Endothelial cell of umbilical vein (primary cell): ENCODE data around the gene SLC46A2. TPM values are rescaled to one million over a fixed set of nuclear protein-coding genes. Genes with fewer than 3 reads are reported as not detected.

ENCODE experiments used
- BruUV-seq: library from RNA; stranded (reverse); fragments of 400-500 nt; replicated peaks from 2 replicates; lab custom pipeline; 2021; lab: Mats Ljungman, UMichigan
- CTCF ChIA-PET: fragments of 300-600, 350-600 bp; sonication (Branson Sonifier 250); formaldehyde crosslinking; loops from one replicate; lab custom pipeline; 2021; ENCODE audit warnings: antibody characterized with exemption, inconsistent platforms; lab: Charles Lee
- POLR2A ChIA-PET: fragments of 300-600, 350-600 bp; sonication (Branson Sonifier 250); formaldehyde crosslinking; loops from one replicate; lab custom pipeline; 2021; ENCODE audit warnings: antibody characterized with exemption, inconsistent platforms; lab: Charles Lee
- DNase-seq: peaks from one replicate; pipeline ENCODE4 v3.0.0-alpha.2; 2011; ENCODE audit warnings: low read depth, low spot score
- FAIRE-seq: peaks from 2 replicates; lab custom pipeline; 2011; peaks lifted over from hg19 to GRCh38; lab: Jason Lieb, UNC
- H2AFZ ChIP-seq: 2 replicates; pipeline ENCODE4 v1.6.0; 2012; ENCODE audit warnings: low read depth, low read length, control low read depth, inconsistent platforms
- H3K27ac ChIP-seq: 2 replicates; pipeline ENCODE4 v1.5.1; 2011; ENCODE audit warnings: low read depth, mild to moderate bottlenecking, control low read depth, low read length, moderate library complexity; ENCODE audit not compliant: insufficient read depth
- H3K27me3 ChIP-seq, 2 experiments: 2 replicates each; pipeline versions ENCODE4 v1.6.0 to v1.6.1; 2011; ENCODE audit warnings: low read length in 2 of 2, mixed read lengths in 1 of 2; ENCODE audit not compliant: control insufficient read depth in 2 of 2, insufficient read depth in 2 of 2
- H3K36me3 ChIP-seq, 2 experiments: 2 replicates in 1 of 2; 3 replicates in 1 of 2; pipeline ENCODE4 v1.5.1; 2011; ENCODE audit warnings: low read length in 2 of 2, mild to moderate bottlenecking in 1 of 2, moderate library complexity in 1 of 2; ENCODE audit not compliant: control insufficient read depth in 2 of 2, insufficient read depth in 2 of 2; ENCODE audit errors: extremely low read depth in 1 of 2
- H3K4me1 ChIP-seq: 3 replicates; pipeline ENCODE4 v1.5.1; 2011; ENCODE audit warnings: mild to moderate bottlenecking, low read length; ENCODE audit not compliant: control insufficient read depth, insufficient read depth; ENCODE audit errors: extremely low read depth
- H3K4me2 ChIP-seq: 2 replicates; pipeline ENCODE4 v1.6.1; 2011; ENCODE audit warnings: low read length, control low read depth, mixed read lengths; ENCODE audit not compliant: insufficient read depth
- H3K4me3 ChIP-seq, 3 experiments: fragments of 200-600 bp in 1 of 3; sonication (generic), shearing (Covaris generic) in 1 of 3; replicated peaks in 1 of 3; 2 replicates each; pipeline ENCODE4 v1.5.1; 2011 to 2016; ENCODE audit warnings: control low read depth in 3 of 3, low read length in 3 of 3, mild to moderate bottlenecking in 2 of 3, inconsistent platforms in 1 of 3, low read depth in 1 of 3, moderate library complexity in 1 of 3; ENCODE audit not compliant: insufficient read depth in 1 of 3
- H3K79me2 ChIP-seq: 2 replicates; pipeline ENCODE4 v1.6.0; 2012; ENCODE audit warnings: low read length, inconsistent platforms; ENCODE audit not compliant: control insufficient read depth, insufficient read depth
- H3K9ac ChIP-seq: replicated peaks from 2 replicates; pipeline ENCODE3; 2011; ENCODE audit warnings: low read length, control low read depth; ENCODE audit not compliant: insufficient read depth; ENCODE audit errors: extremely low read depth
- H3K9me1 ChIP-seq: replicated peaks from 3 replicates; pipeline ENCODE4 v1.6.0; 2011; ENCODE audit warnings: mild to moderate bottlenecking, low read length; ENCODE audit not compliant: control insufficient read depth, insufficient read depth; ENCODE audit errors: extremely low read depth
- H3K9me3 ChIP-seq: replicated peaks from 2 replicates; pipeline ENCODE4 v1.5.1; 2012; ENCODE audit warnings: low read length, inconsistent platforms; ENCODE audit not compliant: control insufficient read depth, insufficient read depth
- H4K20me1 ChIP-seq: replicated peaks from 2 replicates; pipeline ENCODE3; 2011; ENCODE audit warnings: mild to moderate bottlenecking, low read length; ENCODE audit not compliant: control insufficient read depth, insufficient read depth; ENCODE audit errors: extremely low read depth
- CTCF ChIP-seq, 2 donors: IDR thresholded peaks; 1 replicate in 1 of 2; 2 replicates in 1 of 2; pipeline ENCODE4 v1.5.1; 2011; ENCODE audit warnings: low read length in 2 of 2, mild to moderate bottlenecking in 2 of 2, moderate library complexity in 2 of 2, control low read depth in 1 of 2, inconsistent platforms in 1 of 2, low read depth in 1 of 2; ENCODE audit not compliant: insufficient read depth in 1 of 2; ENCODE audit errors: extremely low read depth in 1 of 2
- EZH2 ChIP-seq: IDR thresholded peaks from 2 replicates; pipeline ENCODE4 v1.6.1; 2012; ENCODE audit warnings: borderline replicate concordance, low read depth, mild to moderate bottlenecking, moderate library complexity, low read length, inconsistent platforms; ENCODE audit not compliant: severe bottlenecking
- FOS ChIP-seq: IDR thresholded peaks from 2 replicates; pipeline ENCODE4 v1.6.1; 2011; ENCODE audit warnings: mild to moderate bottlenecking, low read length, moderate library complexity, borderline replicate concordance; ENCODE audit not compliant: insufficient read depth
- GATA2 ChIP-seq: IDR thresholded peaks from 2 replicates; pipeline ENCODE4 v1.7.0; 2011; ENCODE audit warnings: low read depth, mild to moderate bottlenecking, moderate library complexity, mixed read lengths, low read length; ENCODE audit not compliant: insufficient read length, insufficient read depth
- JUN ChIP-seq: IDR thresholded peaks from 2 replicates; pipeline ENCODE4 v1.6.1; 2011; ENCODE audit warnings: borderline replicate concordance, low read depth; ENCODE audit not compliant: insufficient read length, insufficient read depth
- MAX ChIP-seq: IDR thresholded peaks from 2 replicates; pipeline ENCODE4 v1.6.1; 2011; ENCODE audit not compliant: insufficient read depth, insufficient read length
- MYC ChIP-seq: IDR thresholded peaks from one replicate; pipeline ENCODE4 v1.6.1; 2011; ENCODE audit warnings: mild to moderate bottlenecking, low read depth, low read length
- POLR2A ChIP-seq: IDR thresholded peaks from 2 replicates; pipeline ENCODE4 v1.6.1; 2012; ENCODE audit warnings: low read depth, mild to moderate bottlenecking, control low read depth, low read length
- POLR2AphosphoS5 ChIP-seq: IDR thresholded peaks from 2 replicates; pipeline ENCODE4 v1.6.1; 2012; ENCODE audit warnings: low read depth, mild to moderate bottlenecking, control low read depth, low read length, moderate library complexity; ENCODE audit not compliant: insufficient read depth
- dilution Hi-C: fragments of 300-500 bp; cut with MboI; formaldehyde crosslinking; loops from one replicate; pipeline ENCODE4 v1.15.0; 2019; ENCODE audit warnings: low sequenced_read_pairs; ENCODE audit not compliant: extremely low pct_ligation_motif_present
- intact Hi-C: fragments of 100-400 bp; cut with micrococcal nuclease; formaldehyde crosslinking; loops from one replicate; pipeline ENCODE4 v1.10.0; 2022
- polyA plus RNA-seq, 4 experiments: library from polyadenylated mRNA; depleted of rRNA in 3 of 4; stranded (reverse) in 3 of 4; unstranded in 1 of 4; fragments of >200 nt; gene quantifications; 2 replicates each; pipeline versions ENCODE4 v1.2.1 to v1.2.3, GENCODE V29; 2011 to 2012; ENCODE audit warnings: missing spikeins in 1 of 4
- total RNA-seq: library from RNA; stranded (reverse); gene quantifications from 2 replicates; pipeline ENCODE4 v1.2.3, GENCODE V29; 2021

Gene SLC46A2
- total and polyA plus RNA-seq, 2 donors (not counting 3 experiments of a cell fraction or from before 2014, with no cell fraction given), result not detected

- Histone ChIP-seq H3K9ac (no peak overlapping the region), H2AFZ (no peak overlapping the region), H3K79me2 (no peaks in the 10 kb centered on the region), H3K4me2 (no peak overlapping the region), H4K20me1 (no peaks in the 10 kb centered on the region), H3K27me3 (no peaks in the 10 kb centered on the region), H3K4me3 (no peak overlapping the region), H3K9me3 (no peaks in the 10 kb centered on the region), H3K36me3 (no peaks in the 10 kb centered on the region), H3K4me1 (peaks cover 5% of the 10 kb centered on the region), H3K27ac (no peak overlapping the region), H3K9me1 (no peaks in the 10 kb centered on the region)
- ChIA-PET POLR2A (no interaction called here), CTCF (interaction anchor here (4.1 kb wide), 1 partner anchor 55 kb away, joined by 24 read pairs; no protein-coding TSS in a partner anchor)
- dilution Hi-C loops (no loop called here), intact Hi-C loops (no loop called here)
- FAIRE-seq, result no peak
- no peak for DNase-seq
- TF ChIP-seq EZH2 (no peak), MYC (no peak), POLR2AphosphoS5 (no peak), JUN (no peak), GATA2 (no peak), POLR2A (no peak), CTCF (IDR thresholded peaks at IDR 0.05; ENCODE audit: extremely low read depth in 1 of 2, insufficient read depth in 1 of 2, low read depth in 1 of 2, low read length in 2 of 2) (no peak), FOS (no peak), MAX (no peak)
- no TSS peak for BruUV-seq
Measured at GRCh38 chr9:112848316-112849151, 42.1 kb downstream of the SLC46A2 start.
